Measurements from ENCODE around the gene ENOX1.

Gene ENOX1

DNA sequence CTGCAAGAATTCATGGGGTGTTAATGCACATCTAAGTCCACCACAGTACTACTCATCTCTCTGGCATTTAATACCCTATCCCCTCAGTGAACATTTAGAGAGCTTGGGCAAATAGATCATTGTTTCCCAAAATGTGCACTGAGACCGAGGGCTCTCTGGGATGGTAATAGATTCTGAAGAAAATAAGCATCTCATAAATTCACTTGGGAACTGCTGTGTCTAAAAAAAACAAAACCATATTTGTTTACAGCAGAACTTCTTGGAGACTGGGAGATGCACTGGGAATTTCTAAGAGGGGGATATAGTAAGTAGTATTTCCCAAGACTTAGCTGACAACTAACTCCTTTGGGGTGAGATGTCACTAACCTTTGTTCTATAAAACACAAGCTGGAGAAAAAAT is 58.4 kb downstream of the ENOX1 start:
- DNase-seq (ENCODE audit: low read depth): no peak
- TF ChIP-seq CTCF (IDR thresholded peaks at IDR 0.05; ENCODE audit: control insufficient read depth, insufficient read depth, low read depth, low read length, missing control alignments): no peak

DNA sequence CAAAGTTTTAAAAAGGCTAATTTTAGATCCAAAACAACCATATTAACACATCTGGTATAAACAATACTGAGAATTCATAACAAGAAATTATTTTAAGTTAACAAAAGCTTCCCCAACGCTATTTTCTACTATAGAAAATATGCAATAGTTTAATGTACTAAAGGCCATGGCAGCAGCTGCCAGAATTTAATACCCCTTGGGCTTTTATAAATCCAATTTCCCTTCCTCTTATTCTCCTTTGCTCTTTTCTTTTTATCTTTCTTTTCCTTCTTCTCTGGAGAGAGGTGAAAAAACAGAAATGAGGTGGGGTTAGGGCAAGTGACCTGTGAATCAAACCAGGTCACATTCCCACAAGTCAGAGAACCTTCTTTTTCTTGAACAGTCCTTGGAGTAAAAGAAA is 58.9 kb downstream of the ENOX1 start:
- no peak for TF ChIP-seq CTCF (IDR thresholded peaks at IDR 0.05; ENCODE audit: control insufficient read depth, insufficient read depth, low read depth, low read length, missing control alignments)
- H3K4me3 ChIP-seq (ENCODE audit: control insufficient read depth, low read depth, low read length): no peak overlapping the region
- DNase-seq (ENCODE audit: low read depth): no peak

More for the DNA sequence above, 58.4 kb downstream of the ENOX1 start:
- no peak overlapping the region for H3K4me3 ChIP-seq (ENCODE audit: control insufficient read depth, low read depth, low read length)

DNA sequence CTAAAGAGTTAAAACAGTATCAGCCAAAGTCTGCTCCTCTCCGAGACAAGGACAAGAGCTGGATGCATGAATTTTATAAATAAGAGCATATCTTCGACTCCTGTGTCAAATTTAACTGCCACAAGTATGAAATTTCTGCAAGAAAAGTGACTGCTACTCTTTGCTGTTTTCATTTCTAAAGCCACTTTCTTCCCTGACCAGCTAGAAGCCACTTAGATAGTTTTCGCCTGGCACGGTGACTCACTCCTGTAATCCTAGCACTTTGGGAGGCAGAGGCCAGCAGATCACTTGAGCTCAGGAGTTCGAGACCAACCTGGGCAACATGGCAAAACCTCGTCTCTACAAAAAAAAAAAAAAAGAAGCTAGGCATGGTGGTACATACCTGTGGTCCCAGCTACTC is 61.3 kb downstream of the ENOX1 start:
- no peak for TF ChIP-seq CTCF (IDR thresholded peaks at IDR 0.05; ENCODE audit: control insufficient read depth, insufficient read depth, low read depth, low read length, missing control alignments)
- H3K4me3 ChIP-seq (ENCODE audit: control insufficient read depth, low read depth, low read length): no peak overlapping the region
- no peak for DNase-seq (ENCODE audit: low read depth)

DNA sequence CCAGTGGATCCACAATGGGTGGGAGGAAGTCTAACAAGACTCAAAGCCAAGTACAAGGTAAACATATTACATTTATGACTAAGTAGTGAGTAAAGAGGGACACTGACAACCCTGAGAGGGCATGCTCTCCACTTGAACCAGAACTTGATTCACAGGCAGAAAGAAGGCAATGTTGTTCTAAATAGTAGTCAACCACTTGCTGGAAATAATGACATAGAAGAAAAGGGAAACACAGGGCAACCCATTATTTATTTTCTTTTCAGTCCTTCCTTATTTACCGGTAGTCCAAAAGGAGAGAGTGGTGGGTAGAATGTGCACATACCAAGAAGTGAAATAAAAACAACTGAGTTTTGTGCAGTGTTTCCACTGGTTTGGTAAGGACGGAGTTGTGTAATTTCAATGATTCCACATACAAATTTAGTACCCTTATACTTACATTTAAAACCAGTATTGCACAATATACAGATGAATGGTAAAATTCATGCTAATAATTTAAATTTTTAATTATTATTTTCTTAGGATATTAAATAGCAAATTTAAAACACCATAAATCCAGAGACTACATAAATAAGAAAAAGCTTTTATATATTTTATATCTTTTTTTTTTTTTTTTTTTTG is 65.9 kb downstream of the ENOX1 start:
- no peak for DNase-seq (ENCODE audit: low read depth)
- TF ChIP-seq CTCF (IDR thresholded peaks at IDR 0.05; ENCODE audit: control insufficient read depth, insufficient read depth, low read depth, low read length, missing control alignments): no peak
- H3K4me3 ChIP-seq (ENCODE audit: control insufficient read depth, low read depth, low read length): no peak overlapping the region

DNA sequence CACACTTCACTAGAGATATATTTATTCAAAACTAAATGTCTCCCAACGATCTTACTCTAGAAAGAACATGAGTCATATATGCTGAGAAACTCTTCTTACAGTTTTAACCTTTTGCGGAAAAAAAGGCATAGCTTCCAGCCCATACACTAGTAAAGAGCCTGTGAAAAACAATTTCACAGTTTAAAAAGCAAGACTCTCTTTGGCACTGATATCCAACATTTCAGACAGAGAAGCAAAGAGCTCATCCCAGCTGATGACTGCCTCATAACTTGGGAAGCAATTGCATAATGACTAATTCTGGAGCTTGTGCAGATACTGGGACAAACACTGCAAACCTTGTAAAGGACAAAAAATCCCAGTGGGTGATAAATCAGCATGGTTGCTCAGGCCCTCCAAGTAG is 88.0 kb downstream of the ENOX1 start:
- TF ChIP-seq CTCF (IDR thresholded peaks at IDR 0.05; ENCODE audit: control insufficient read depth, insufficient read depth, low read depth, low read length, missing control alignments): no peak
- no peak for DNase-seq (ENCODE audit: low read depth)

DNA sequence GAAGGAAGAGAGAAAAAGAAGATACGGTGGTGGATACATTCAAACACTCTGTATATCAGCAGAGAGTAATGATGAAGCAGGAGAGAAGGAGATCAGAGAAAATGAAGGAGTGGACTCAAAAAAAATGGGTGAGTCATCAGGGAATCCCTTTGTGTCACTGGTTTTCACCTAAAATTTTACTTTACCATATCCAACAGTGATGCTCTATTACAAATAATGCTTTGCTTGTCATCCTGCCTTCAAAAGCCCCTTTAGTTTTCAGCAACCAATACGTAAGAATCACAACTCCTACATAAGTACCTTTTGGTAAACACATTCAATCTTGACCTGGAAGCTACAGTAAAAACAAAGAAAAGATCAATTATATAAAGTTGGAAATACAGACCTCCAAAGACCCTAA is 88.8 kb downstream of the ENOX1 start:
- DNase-seq (ENCODE audit: low read depth): no peak
- TF ChIP-seq CTCF (IDR thresholded peaks at IDR 0.05; ENCODE audit: control insufficient read depth, insufficient read depth, low read depth, low read length, missing control alignments): no peak
- H3K4me3 ChIP-seq (ENCODE audit: control insufficient read depth, low read depth, low read length): no peak overlapping the region

More for the DNA sequence above, 88.0 kb downstream of the ENOX1 start:
- H3K4me3 ChIP-seq (ENCODE audit: control insufficient read depth, low read depth, low read length): no peak overlapping the region

DNA sequence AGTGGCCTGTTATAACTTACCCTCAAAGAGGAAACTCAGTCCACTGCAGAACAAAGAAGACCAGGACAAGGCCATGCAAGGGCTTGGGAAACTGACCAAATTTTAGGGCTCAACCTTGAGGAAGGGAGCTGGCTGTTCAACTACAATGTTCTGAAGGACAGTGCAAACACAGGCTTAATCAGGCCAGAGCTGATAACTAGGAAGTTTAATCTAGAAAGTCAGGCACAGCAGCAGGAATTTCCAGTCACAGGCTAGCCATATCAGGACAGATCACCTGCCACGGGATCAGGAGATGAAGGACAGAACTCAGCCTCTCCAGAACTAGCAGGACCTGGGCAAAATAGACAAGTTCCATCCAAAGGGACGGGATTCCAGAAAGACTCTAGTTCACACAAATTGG is 89.4 kb downstream of the ENOX1 start:
- no peak overlapping the region for H3K4me3 ChIP-seq (ENCODE audit: control insufficient read depth, low read depth, low read length)
- no peak for DNase-seq (ENCODE audit: low read depth)
- no peak for TF ChIP-seq CTCF (IDR thresholded peaks at IDR 0.05; ENCODE audit: control insufficient read depth, insufficient read depth, low read depth, low read length, missing control alignments)

All from AG09309 (cell line).